Stimulated activated CD4-positive, alpha-beta T cell treated with anti-CD3 and anti-CD28 coated beads, Interleukin-12 subunit alpha, Interleukin-12 subunit beta, amount 100 ng/mL, for 4 hours (primary cell): ENCODE results near the gene PRCD.
"Not testable (repeated sequence)": the region's sequence is repeated elsewhere in the genome, so short reads cannot be mapped to it uniquely, and the experiment has no call there.

Experiments
- DNase-seq: peaks from one replicate; pipeline ENCODE4 v3.0.0-alpha.2; 2020

PRCD gene

DNA sequence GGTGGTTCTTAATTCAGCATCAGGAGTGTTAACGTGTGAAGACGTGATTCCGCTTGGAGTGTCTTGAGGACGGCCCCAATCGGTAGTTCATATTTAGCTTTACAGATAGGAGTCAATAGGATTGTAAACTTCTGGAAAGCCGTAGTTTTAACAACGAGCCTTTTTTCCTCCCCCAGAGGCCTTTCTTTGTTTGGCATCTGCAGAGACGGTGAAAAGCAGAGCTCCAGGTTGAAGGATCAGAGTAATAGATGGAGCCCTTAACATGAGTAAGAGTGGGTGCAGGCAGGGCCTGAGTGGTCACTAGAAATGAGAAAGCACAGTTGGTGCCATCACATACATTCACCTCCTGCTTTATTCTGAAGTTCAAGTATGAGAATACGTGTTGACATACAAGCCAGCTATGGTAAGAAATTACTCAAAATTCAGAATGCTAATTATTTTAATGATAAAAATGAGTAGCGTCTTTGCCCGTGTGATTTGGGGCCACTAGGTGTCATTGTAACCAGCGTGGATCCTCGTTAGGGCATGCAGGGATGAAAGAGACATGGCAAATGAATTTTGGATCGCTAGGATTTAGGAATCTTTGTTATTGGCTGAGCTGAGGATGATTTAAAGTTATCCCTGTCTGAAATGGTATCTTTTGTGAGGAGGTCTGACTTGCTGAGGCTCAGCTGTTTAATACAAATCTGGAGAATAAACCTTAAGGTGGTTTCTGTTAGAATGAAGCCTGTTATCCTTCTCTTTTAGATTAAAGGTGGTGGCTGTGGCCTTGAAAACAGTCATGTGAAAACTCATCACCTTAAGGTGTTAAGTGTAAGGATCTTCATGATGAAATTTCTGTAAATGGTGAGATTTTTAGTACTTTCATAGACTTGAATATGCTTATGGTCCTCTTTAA is 18.6 kb downstream of the PRCD start:
- no peak for DNase-seq

GRCh38 chr17:76559460-76559859 is 19.6 kb downstream of the PRCD start:
- DNase-seq = not testable (repeated sequence)

DNA sequence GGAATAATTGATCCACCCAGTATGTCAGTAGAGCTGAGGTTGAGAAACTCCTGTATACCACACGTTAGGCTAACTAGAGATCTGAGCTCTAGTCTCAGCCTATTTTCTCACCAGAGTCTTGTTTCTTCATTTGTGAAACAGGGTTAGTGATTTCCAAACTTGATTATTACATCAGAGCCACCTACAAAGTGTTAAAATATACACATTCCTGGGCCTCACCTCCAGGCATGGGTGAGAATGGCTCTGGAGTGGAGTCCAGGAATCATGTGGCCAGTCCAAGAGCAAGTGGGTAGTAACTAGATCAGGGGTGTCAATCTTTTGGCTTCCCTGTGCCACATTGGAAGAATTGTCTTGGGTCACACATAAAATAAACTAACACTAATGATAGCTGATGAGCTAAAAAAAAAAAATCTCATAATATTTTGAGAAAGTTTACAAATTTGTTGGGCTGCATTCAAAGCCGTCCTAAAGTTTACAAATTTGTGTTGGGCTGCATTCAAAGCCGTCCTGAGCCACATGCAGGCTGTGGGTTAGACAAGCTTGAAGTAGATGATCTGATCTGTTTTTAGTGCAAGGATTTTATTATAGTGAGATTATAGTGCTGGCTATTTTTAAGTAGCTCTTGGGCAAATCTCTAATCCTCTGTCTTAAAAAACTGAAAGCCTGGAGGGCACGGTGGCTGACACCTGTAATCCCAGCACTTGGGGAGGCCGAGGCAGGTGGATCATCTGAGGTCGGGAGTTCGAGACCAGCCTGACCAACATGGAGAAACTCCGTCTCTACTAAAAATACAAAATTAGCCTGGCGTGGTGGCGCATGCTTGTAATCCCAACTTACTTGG is 20.4 kb downstream of the PRCD start:
- DNase-seq = no peak

DNA sequence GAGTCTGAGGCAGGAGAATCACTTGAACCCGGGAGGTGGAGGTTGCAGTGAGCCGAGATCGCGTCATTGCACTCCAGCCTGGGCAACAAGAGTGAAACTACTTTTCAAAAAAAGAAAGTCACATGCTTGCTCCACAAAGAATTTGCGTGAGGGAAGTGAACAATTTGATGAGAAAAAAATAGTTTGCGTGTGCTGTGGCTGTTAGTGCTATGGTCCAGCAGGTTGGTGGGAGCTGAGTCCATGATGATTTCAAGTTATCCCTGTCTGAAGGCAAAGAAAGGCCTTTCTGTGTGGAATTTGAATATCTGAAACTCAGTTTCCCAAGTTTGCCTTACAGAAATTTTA is 21.0 kb downstream of the PRCD start:
- DNase-seq = no peak

- DNase-seq = no peak
Measured at GRCh38 chr17:76561332-76561731, 21.5 kb downstream of the PRCD start.

- DNase-seq = no peak
Measured at GRCh38 chr17:76561799-76562268, 22.0 kb downstream of the PRCD start.

DNA sequence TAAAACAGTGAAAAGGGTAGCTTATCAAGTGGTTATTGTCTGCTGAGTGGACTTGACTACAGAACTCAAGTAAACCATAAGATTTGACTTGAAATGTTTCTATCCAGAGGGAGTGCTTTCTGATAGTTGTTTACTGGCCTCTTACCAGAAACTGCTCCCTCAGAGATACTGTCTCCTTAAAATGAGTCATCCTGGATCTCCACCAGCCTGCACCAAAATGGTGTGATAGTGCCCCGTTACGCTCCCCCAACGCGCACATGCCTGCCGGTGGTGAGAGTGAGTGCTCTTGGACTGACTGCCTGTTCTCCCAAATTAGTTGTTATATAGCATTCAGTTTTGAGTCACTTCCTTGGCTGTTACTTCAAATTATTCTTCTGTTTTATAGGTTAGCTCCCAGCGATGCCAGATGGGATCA is 22.9 kb downstream of the PRCD start:
- DNase-seq = no peak

- not testable (repeated sequence) for DNase-seq
Measured at GRCh38 chr17:76563359-76563758, 23.5 kb downstream of the PRCD start.

GRCh38 chr17:76564991-76565727 is 25.3 kb downstream of the PRCD start:
- not testable (repeated sequence) for DNase-seq

- DNase-seq = no peak
Measured at GRCh38 chr17:76565728-76566612, 26.1 kb downstream of the PRCD start.

GRCh38 chr17:76566613-76566943 is 26.7 kb downstream of the PRCD start:
- no peak for DNase-seq

- DNase-seq = no peak
Measured at GRCh38 chr17:76566988-76567431, 27.2 kb downstream of the PRCD start.

DNA sequence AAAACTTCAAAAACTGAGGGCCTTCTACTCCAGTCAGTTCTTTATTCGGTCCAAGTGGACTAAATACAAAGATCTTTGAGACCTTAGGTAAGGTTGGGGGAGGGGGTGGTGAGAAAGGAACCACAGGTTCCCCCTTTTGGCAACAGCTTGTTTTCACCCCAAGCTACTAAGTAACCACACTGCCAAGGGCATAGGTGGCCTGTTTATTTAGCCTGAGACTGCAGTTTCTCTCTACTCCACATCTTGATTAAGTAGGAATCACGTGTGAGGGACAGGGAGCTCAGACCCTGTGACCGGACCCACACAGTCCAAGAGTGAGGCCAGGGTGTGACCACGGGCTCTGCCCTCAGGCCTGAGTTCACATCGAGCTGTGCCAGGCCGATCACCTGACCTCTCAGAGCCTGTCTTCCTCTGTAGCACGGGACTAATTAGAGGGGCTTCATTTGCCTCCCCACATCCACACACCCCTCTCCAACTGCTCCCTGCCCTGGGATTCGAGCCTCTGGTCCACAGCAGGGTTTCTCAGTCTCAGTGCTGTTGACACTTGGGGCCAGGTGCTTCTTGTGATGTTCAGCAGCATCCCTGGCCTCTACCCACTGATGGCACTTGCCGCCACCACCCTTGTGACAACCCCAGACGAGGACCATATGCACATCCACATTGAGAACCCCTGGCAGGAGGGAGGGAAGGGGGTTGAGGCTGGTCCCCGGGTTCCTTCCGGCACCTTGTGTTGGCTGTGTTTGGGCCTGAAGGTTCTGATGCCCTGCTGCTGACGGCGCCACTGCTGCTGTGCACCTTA is 28.0 kb downstream of the PRCD start:
- no peak for DNase-seq

DNA sequence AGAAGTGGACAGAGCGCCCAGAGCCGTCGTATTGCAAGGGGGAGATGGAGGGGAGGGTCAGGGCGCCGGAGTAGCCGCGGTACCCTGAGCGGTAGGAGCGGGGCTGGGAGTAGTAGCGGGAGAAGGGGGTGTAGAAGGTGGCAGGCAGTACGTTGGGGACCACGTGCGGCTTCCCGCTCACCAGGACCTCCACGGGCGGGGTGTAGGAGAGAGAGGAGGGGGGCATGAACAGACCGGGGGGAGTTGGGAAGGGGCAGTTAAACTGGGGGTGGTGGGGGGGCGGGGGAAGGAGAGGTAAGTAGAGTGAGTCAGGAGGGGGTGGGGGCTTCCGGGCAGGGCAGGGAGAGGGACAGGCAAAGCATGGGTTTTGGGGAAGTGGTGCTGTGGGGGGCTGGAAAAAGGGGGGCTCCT is 29.0 kb downstream of the PRCD start:
- no peak for DNase-seq

- no peak for DNase-seq
Measured at GRCh38 chr17:76569607-76570279, 29.9 kb downstream of the PRCD start.

DNA sequence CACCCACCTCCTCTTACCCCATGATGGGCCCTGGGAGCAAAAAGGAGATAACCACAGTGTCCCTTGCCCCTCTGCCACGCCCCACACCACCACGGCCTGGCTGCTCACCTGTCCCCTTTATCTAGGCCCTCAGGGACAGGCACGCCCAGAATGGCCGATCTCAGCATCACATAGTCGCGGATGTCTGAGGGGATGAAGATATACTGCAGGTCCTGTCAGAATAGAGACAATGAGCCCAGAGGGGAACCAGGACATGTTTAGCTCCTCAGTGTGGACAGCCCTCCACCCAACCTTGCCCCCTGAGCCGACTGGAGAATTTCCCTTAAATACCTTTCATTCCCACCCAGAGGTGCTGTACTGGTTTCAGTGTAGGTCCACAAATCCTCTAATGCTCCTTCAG is 30.6 kb downstream of the PRCD start:
- DNase-seq = no peak

DNA sequence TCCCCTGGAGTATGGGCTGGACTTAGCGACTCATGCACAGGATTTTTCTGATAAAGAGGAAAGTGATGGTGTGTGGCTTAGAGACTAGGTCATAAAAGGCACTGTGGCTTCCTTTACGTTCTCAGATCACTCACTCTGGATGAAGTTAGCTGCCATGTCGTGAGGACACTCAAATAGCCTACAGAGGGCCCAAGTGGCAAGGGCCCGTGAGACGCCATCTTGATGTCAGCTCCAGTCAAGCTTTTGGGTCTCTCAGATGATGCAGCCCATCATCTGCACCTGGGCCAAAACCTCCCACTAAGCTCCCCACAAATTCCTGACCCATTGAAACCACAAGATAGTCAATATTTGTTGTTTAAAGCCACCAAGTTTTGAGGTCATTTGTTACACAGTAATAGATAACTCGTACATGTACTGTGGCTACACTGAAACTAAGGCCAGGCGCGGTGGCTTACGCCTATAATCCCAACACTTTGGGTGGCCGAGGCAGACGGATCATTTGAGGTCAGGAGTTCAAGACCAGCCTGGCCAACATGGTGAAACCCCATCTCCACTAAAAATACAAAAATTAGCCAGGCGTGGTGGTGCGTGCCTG is 31.1 kb downstream of the PRCD start:
- no peak for DNase-seq

DNA sequence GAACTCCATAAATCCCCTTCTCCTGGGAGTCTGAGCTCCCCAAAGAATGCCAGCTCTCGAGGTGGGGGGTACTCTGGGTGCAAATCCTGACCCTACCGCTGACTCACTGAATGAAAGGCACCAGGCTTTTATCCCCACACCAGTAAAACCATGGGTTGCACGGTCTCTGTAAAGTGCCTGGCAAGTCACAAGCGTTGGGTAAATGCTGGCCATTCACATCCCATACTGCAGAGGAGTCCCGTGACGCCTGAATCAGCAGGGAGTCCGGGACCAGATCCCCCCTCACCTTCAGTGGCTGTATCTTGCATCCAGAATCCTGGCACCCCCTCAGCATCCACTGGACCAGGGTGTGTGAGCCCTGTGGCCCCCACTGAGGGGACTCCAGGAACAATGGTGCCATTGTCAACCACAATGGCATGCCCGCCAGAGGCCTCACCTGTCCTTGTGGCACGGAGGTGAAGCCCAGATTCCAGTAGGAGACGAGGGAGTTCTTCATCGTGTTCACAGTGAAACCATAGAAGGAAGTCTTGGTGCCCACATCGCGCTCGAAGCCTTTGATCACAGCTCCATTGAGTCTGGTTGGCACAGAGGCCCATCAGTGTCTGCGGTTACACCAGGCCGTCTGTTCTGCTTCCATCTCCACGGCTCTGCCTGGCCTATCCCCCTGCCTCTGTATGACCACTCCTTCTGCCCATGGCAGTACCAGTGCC is 32.5 kb downstream of the PRCD start:
- DNase-seq = no peak

GRCh38 chr17:76573096-76573495 is 33.3 kb downstream of the PRCD start:
- DNase-seq = no peak

DNA sequence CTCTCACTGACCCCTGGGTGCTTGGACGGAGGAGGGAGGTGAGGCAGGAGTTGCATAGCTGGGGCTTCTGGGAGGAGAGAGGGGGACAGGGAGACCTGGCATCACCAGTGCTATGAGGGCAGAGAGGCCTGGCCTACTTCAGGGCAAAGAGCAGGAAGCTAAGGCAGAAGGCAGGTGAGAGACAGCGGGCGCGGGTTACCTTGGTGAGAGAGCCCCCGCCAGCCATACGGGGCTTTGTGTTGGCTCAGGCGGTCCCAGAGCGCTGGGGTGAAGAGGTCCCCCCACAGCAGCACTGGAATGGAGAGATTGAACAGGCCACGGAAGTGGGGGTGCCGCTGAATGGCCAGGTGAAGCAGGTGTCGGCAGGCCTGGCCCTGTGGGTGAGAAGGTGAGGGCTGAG is 34.3 kb downstream of the PRCD start:
- DNase-seq = no peak
